Gastroesophageal sphincter (tissue), 4 donors: ENCODE measurements around the gene CYP27A1. TPM values are rescaled to one million over a fixed set of nuclear protein-coding genes. Genes with fewer than 3 reads are reported as not detected.

Source experiments
- ATAC-seq: fragments of 150-250 bp; one replicate; pipeline ENCODE4 v1.9.1; 2016; ENCODE audit warnings: mild to moderate bottlenecking, moderate library complexity
- H3K27ac ChIP-seq, 4 donors: fragments of 200-600 bp; sonication (generic) in 3 of 4; 1 replicate in 3 of 4; 2 replicates in 1 of 4; pipeline ENCODE4 v1.5.1; 2016 to 2019
- H3K27me3 ChIP-seq: fragments of 200-600 bp; sonication (generic); one replicate; pipeline ENCODE4 v1.5.1; 2019
- H3K36me3 ChIP-seq, 2 donors: fragments of 200-600 bp; sonication (generic); one replicate each; pipeline ENCODE4 v1.5.1; 2019; ENCODE audit warnings: control low read depth in 1 of 2
- H3K4me1 ChIP-seq, 3 donors: fragments of 200-600 bp; sonication (generic); 1 replicate in 2 of 3; 2 replicates in 1 of 3; pipeline ENCODE4 v1.5.1; 2016 to 2019; ENCODE audit warnings: control low read depth in 2 of 3
- H3K4me3 ChIP-seq, 2 donors: fragments of 200-600 bp; sonication (generic); one replicate each; pipeline ENCODE4 v1.5.1; 2019; ENCODE audit warnings: mild to moderate bottlenecking in 1 of 2, moderate library complexity in 1 of 2
- H3K9me3 ChIP-seq, 3 donors: fragments of 200-600 bp; sonication (generic); one replicate each; pipeline ENCODE4 v1.5.1; 2017 to 2019; ENCODE audit warnings: control low read depth in 2 of 3
- EP300 ChIP-seq: sonication (generic); formaldehyde crosslinking; IDR thresholded peaks from one replicate; pipeline ENCODE4 v1.6.1; 2017; ENCODE audit warnings: antibody characterized with exemption, mild to moderate bottlenecking
- POLR2A ChIP-seq, 2 donors: fragments of 450-650 bp; IDR thresholded peaks; one replicate each; pipeline ENCODE4 v1.6.1; 2017; ENCODE audit warnings: antibody characterized with exemption in 2 of 2, mild to moderate bottlenecking in 2 of 2, moderate library complexity in 1 of 2
- POLR2AphosphoS5 ChIP-seq: sonication (generic); formaldehyde crosslinking; IDR thresholded peaks from one replicate; pipeline ENCODE4 v1.6.1; 2017; ENCODE audit warnings: antibody characterized with exemption
- WGBS, 2 donors: methylation state at CpG; one replicate each; pipeline ENCODE4 v1.1.5; 2018; ENCODE audit warnings: low coverage in 1 of 2; 5-methylcytosine and 5-hydroxymethylcytosine counted together
- total RNA-seq, 4 donors: library from RNA; depleted of rRNA; stranded (reverse); fragments of >200 nt; gene quantifications; one replicate each; pipeline ENCODE4 v1.1.0, GENCODE V29; 2016
- TF ChIP-seq, protein P1 (sequence below), 4 experiments: fragments of 200-600 bp in 2 of 4; fragments of 450-650 bp in 2 of 4; sonication (generic) in 1 of 4; IDR thresholded peaks; one replicate each; pipeline ENCODE4 v1.5.1; 2017 to 2019; ENCODE audit warnings: antibody characterized with exemption in 4 of 4, mild to moderate bottlenecking in 2 of 4, moderate library complexity in 2 of 4

The CYP27A1 gene
- total RNA-seq, 4 donors from 2014 or later = 20.9 to 29.0 (median 23.5) TPM

DNA sequence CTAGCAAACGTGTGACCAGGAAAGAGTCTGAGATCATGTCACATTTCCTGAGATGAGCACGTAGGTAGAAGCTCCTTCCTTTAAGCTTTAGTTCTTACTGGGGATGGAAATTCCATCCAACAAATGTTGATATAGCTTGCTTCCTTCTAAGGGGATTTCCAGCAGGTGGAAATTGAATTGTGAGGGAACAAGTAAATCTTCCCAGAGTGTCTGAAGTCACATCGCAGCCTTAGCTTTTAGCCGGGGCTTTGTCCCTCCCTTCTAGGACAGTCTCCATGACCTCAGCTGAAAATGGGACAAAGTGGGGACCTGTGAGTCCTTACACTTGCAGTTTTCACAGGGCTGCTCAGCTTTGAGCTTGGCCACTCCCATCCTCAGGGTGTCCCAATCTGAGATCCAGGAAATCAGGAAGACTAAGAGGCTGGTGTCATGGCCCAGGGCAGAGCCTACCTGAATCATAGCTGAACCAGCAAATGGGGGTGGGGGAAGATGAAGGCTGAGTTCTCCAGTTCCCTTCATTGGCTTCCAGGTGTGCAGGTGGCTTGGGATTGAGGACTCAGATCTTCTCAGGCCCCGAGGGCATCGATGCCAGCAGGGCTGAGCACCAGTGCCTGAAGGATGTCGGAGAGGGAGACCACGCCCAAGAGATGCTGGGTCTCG, 41.4 kb downstream of the CYP27A1 start:
- Histone ChIP-seq H3K9me3 (no peaks in the 10 kb centered on the region), H3K27me3 (peaks cover 12% of the 10 kb centered on the region), H3K27ac (no peak overlapping the region), H3K4me3 (no peak overlapping the region), H3K36me3 (peaks cover 0 to 28% of the 10 kb centered on the region in 2 donors), H3K4me1 (no peaks in the 10 kb centered on the region)
- 79% methylated on average over 3 to 4 of the region's 9 CpGs for WGBS, 2 donors
- ATAC-seq = no peak
- TF ChIP-seq EP300 (no peak), POLR2AphosphoS5 (no peak), POLR2A (IDR thresholded peaks at IDR 0.05) (no peak)
- TF ChIP-seq, protein P1, sequence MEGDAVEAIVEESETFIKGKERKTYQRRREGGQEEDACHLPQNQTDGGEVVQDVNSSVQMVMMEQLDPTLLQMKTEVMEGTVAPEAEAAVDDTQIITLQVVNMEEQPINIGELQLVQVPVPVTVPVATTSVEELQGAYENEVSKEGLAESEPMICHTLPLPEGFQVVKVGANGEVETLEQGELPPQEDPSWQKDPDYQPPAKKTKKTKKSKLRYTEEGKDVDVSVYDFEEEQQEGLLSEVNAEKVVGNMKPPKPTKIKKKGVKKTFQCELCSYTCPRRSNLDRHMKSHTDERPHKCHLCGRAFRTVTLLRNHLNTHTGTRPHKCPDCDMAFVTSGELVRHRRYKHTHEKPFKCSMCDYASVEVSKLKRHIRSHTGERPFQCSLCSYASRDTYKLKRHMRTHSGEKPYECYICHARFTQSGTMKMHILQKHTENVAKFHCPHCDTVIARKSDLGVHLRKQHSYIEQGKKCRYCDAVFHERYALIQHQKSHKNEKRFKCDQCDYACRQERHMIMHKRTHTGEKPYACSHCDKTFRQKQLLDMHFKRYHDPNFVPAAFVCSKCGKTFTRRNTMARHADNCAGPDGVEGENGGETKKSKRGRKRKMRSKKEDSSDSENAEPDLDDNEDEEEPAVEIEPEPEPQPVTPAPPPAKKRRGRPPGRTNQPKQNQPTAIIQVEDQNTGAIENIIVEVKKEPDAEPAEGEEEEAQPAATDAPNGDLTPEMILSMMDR (IDR thresholded peaks at IDR 0.05) = no peak

DNA sequence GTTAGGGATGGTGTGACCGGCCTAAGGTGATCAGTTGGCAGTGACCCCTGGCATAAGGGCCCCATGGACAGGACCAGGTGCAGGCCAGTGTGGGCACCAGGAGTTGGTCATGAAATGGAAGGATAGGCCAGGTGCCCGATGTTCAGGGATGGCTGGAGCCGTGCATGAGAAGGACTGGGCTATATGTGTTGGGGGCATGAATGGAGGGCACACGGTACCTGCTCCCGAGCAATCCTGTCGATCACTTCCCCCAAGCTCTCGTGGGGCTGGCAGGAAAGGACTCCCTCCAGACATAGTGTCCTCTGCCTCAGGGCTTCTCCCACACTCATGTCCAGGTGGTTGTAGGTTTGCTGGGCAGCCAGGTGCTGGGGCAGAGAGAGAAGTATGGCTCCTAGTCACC, 42.1 kb downstream of the CYP27A1 start:
- WGBS, 2 donors = 88 to 91% methylated on average over 3 to 5 of the region's 7 CpGs
- ATAC-seq = no peak

DNA sequence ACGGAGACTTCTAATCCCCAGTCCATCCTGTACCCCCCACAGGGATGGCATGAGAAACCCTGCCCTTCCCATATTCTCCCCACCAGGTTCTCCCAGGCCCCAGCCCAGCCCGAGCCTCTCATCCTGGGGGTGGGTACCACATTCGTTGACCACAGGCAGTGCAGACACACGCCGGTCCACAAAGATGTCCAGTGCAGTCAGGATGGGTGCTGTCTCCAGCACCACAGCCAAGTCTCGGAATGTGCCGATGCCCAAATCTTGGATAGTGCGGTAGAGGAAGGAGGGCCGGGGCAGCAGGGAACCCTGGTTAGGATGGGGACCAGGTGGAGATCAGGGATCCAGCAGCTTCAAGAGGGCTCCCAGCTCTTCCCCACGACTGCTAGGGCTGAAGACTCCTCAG, 44.8 kb downstream of the CYP27A1 start:
- H3K27ac ChIP-seq = no peak overlapping the region
- 100% methylated on average over 1 of the region's 10 CpGs; no CpG with 5 or more reads in 1 of the 2 donors for WGBS, 2 donors
- H3K36me3 ChIP-seq = no peaks in the 10 kb centered on the region
- H3K4me3 ChIP-seq = no peak overlapping the region
- peaks cover 0 to 6% (median 4%) of the 10 kb centered on the region in 3 donors for H3K4me1 ChIP-seq
- no peak for ATAC-seq
- no peaks in the 10 kb centered on the region for H3K9me3 ChIP-seq
- TF ChIP-seq POLR2AphosphoS5 = no peak
- TF ChIP-seq POLR2A (IDR thresholded peaks at IDR 0.05) = no peak
- no peak for TF ChIP-seq EP300
- TF ChIP-seq, protein P1 (IDR thresholded peaks at IDR 0.05) = no peak
- peaks cover 41% of the 10 kb centered on the region for H3K27me3 ChIP-seq

More for the DNA sequence above, 42.1 kb downstream of the CYP27A1 start:
- Histone ChIP-seq H3K4me1 (no peaks in the 10 kb centered on the region), H3K9me3 (no peaks in the 10 kb centered on the region), H3K27me3 (peaks cover 19% of the 10 kb centered on the region), H3K4me3 (no peak overlapping the region), H3K36me3 (peaks cover 0 to 21% of the 10 kb centered on the region in 2 donors), H3K27ac (no peak overlapping the region)
- TF ChIP-seq EP300 (no peak), POLR2A (IDR thresholded peaks at IDR 0.05) (no peak), POLR2AphosphoS5 (no peak)
- TF ChIP-seq, protein P1 (IDR thresholded peaks at IDR 0.05) = no peak

DNA sequence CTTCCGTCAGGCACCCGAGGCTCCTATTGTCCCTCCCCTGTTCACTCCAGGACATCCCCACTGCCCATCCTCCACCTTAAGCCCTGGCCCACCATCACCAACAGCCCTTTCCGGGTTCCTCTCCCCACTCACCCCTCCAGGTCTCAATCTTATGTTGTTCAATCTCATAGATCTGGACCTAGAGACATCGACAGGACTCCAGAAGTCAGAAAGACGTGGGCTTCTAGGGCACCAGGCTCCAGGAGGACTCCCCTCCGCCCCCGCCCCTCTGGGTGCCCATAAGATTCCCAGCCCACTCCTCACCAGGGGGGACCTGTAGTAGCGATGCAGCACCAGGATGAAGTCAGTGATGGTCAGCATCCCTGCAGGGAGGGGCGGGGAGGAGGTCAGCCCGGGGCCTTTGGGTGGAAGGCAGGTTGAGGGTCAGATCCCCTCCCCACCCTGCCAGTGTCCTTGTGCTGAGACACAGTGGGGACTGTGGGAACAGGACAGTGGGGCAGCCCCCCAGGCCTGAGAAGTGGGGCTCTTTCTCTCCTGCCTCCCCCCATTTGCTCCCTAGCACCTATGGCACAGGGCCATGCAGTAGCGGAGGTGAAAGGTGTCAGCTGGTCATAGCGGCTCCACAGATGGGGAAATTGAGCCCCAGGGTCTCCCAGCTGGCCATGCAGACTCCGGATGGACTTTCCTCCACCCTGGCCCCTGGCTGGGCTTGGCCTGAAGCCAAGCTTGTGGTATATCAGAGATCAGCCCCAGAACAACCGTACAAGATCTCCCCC, 45.9 kb downstream of the CYP27A1 start:
- H3K36me3 ChIP-seq = no peaks in the 10 kb centered on the region
- no peak overlapping the region for H3K4me3 ChIP-seq
- H3K9me3 ChIP-seq = no peaks in the 10 kb centered on the region
- H3K4me1 ChIP-seq = peaks cover 0 to 12% (median 6%) of the 10 kb centered on the region in 3 donors
- TF ChIP-seq POLR2AphosphoS5 (no peak), POLR2A (IDR thresholded peaks at IDR 0.05) (no peak), EP300 (no peak)
- TF ChIP-seq, protein P1 (IDR thresholded peaks at IDR 0.05) = no peak
- ATAC-seq = no peak
- peaks cover 50% of the 10 kb centered on the region for H3K27me3 ChIP-seq
- WGBS, 2 donors = 40% methylated on average over 3 of the region's 14 CpGs; no CpG with 5 or more reads in 1 of the 2 donors
- no peak overlapping the region for H3K27ac ChIP-seq

DNA sequence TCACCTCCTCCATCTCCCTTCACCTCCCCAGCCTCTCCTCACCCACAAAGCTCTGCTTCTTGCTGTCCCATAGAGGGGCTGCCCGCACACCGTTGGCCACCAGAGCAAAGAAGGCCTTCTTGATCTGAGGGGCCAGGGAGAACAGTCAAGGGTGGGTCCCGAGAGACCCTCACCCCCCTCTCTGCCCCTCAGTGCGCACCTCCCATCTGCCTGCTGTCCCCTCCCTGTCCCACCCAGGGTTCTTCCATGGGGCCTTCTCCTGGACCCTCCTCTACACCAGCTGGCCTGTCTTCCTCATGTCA, 46.5 kb downstream of the CYP27A1 start:
- H3K4me3 ChIP-seq = no peak overlapping the region
- 100% methylated on average over 1 of the region's 4 CpGs; no CpG with 5 or more reads in 1 of the 2 donors for WGBS, 2 donors
- peaks cover 0 to 18% (median 6%) of the 10 kb centered on the region in 3 donors for H3K4me1 ChIP-seq
- TF ChIP-seq POLR2AphosphoS5 (no peak), POLR2A (IDR thresholded peaks at IDR 0.05) (no peak), EP300 (no peak)
- TF ChIP-seq, protein P1 (IDR thresholded peaks at IDR 0.05) = no peak
- no peak for ATAC-seq
- no peak overlapping the region for H3K27ac ChIP-seq
- no peaks in the 10 kb centered on the region for H3K36me3 ChIP-seq
- no peaks in the 10 kb centered on the region for H3K9me3 ChIP-seq
- H3K27me3 ChIP-seq = peaks cover 55% of the 10 kb centered on the region
